ENCODE results near the gene AMZ2.
"Not testable (repeated sequence)": the region's sequence is repeated elsewhere in the genome, so short reads cannot be mapped to it uniquely, and the experiment has no call there.

Gene AMZ2

GRCh38 chr17:68249354-68249765 is 1.5 kb downstream of the AMZ2 start:
- TF ChIP-seq CTCF (IDR thresholded peaks at IDR 0.05; ENCODE audit: insufficient read depth, low read depth, low read length, missing control alignments): no peak
- no peak overlapping the region for H3K4me3 ChIP-seq (ENCODE audit: low read length)
- DNase-seq (ENCODE audit: low read depth): no peak

- not testable (repeated sequence) for H3K4me3 ChIP-seq (ENCODE audit: low read length); DNase-seq (ENCODE audit: low read depth)
These were observed 5.6 kb downstream of the AMZ2 start for GRCh38 chr17:68253426-68253825.

- no peak overlapping the region for H3K4me3 ChIP-seq (ENCODE audit: low read length)
- no peak for DNase-seq (ENCODE audit: low read depth)
- TF ChIP-seq CTCF (IDR thresholded peaks at IDR 0.05; ENCODE audit: insufficient read depth, low read depth, low read length, missing control alignments): no peak
These were observed 7.3 kb downstream of the AMZ2 start for GRCh38 chr17:68255151-68255550.

GRCh38 chr17:68255731-68256538 is 8.1 kb downstream of the AMZ2 start:
- TF ChIP-seq CTCF (IDR thresholded peaks at IDR 0.05; ENCODE audit: insufficient read depth, low read depth, low read length, missing control alignments): no peak
- no peak overlapping the region for H3K4me3 ChIP-seq (ENCODE audit: low read length)
- no peak for DNase-seq (ENCODE audit: low read depth)

- DNase-seq (ENCODE audit: low read depth): not testable (repeated sequence)
These were observed 8.9 kb downstream of the AMZ2 start for GRCh38 chr17:68256701-68257100.

GRCh38 chr17:68257934-68258333 is 10.1 kb downstream of the AMZ2 start:
- no peak for TF ChIP-seq CTCF (IDR thresholded peaks at IDR 0.05; ENCODE audit: insufficient read depth, low read depth, low read length, missing control alignments)
- no peak overlapping the region for H3K4me3 ChIP-seq (ENCODE audit: low read length)
- peak; percentile 19 for DNase-seq (ENCODE audit: low read depth)

More at GRCh38 chr17:68256701-68257100, 8.9 kb downstream of the AMZ2 start:
- not testable (repeated sequence) for H3K4me3 ChIP-seq (ENCODE audit: low read length)

GRCh38 chr17:68258890-68259647 is 11.2 kb downstream of the AMZ2 start:
- H3K4me3 ChIP-seq (ENCODE audit: low read length): not testable (repeated sequence)
- peak; percentile 12 for DNase-seq (ENCODE audit: low read depth)

- not testable (repeated sequence) for H3K4me3 ChIP-seq (ENCODE audit: low read length); DNase-seq (ENCODE audit: low read depth)
These were observed 11.8 kb downstream of the AMZ2 start for GRCh38 chr17:68259648-68259951.

- no peak for DNase-seq (ENCODE audit: low read depth)
- no peak overlapping the region for H3K4me3 ChIP-seq (ENCODE audit: low read length)
- TF ChIP-seq CTCF (IDR thresholded peaks at IDR 0.05; ENCODE audit: insufficient read depth, low read depth, low read length, missing control alignments): no peak
These were observed 12.4 kb downstream of the AMZ2 start for GRCh38 chr17:68260051-68260762.

GRCh38 chr17:68262467-68262866 is 14.6 kb downstream of the AMZ2 start:
- not testable (repeated sequence) for H3K4me3 ChIP-seq (ENCODE audit: low read length); DNase-seq (ENCODE audit: low read depth)
